Measurements from ENCODE around the gene C20orf204. TPM values are rescaled to one million over a fixed set of nuclear protein-coding genes. Genes with fewer than 3 reads are reported as not detected.

The C20orf204 gene
- total and polyA plus RNA-seq, 7 donors: under 0.01 to 1.7 (median 0.41) TPM; not detected in 2

GRCh38 chr20:64076061-64076997 lies 40.3 kb downstream of the C20orf204 start:
- TF ChIP-seq EP300 (IDR thresholded peaks at IDR 0.05): no peak
- TF ChIP-seq CTCF (IDR thresholded peaks at IDR 0.05): no peak
- no peak for TF ChIP-seq POLR2A (IDR thresholded peaks at IDR 0.05)
- no peak for TF ChIP-seq POLR2AphosphoS5 (IDR thresholded peaks at IDR 0.05)
- H3K4me3 ChIP-seq: peak overlapping the region in 2 of 4 donors; percentile 77 to 85
- peaks cover 0 to 26% (median 6%) of the 10 kb centered on the region in 4 donors for H3K36me3 ChIP-seq
- H3K4me1 ChIP-seq: peaks cover 0 to 16% (median 15%) of the 10 kb centered on the region in 4 donors
- no peak overlapping the region for H3K27ac ChIP-seq
- no peaks in the 10 kb centered on the region for H3K9me3 ChIP-seq
- no peaks in the 10 kb centered on the region for H3K27me3 ChIP-seq
- intact Hi-C loops (cut with DNase I): no loop called here
- 87 to 91% methylated on average over 22 of the region's 22 CpGs for WGBS, 2 donors
- no peak for DNase-seq

GRCh38 chr20:64077094-64077493 lies 41.1 kb downstream of the C20orf204 start:
- H3K4me3 ChIP-seq: peak overlapping the region in 3 of 4 donors; percentile 2 to 85 (median 77)

GRCh38 chr20:64077541-64077875 lies 41.5 kb downstream of the C20orf204 start:
- peaks cover 0 to 2% (median 0%) of the 10 kb centered on the region in 3 donors for H3K27me3 ChIP-seq
- H3K4me1 ChIP-seq: peaks cover 0 to 16% (median 15%) of the 10 kb centered on the region in 4 donors
- H3K27ac ChIP-seq: no peak overlapping the region
- peak overlapping the region in 3 of 4 donors; percentile 2 to 85 (median 77) for H3K4me3 ChIP-seq
- TF ChIP-seq POLR2AphosphoS5 (IDR thresholded peaks at IDR 0.05) (no peak), POLR2A (IDR thresholded peaks at IDR 0.05) (no peak), EP300 (IDR thresholded peaks at IDR 0.05) (no peak), CTCF (IDR thresholded peaks at IDR 0.05) (no peak)
- intact Hi-C loops (cut with DNase I): no loop called here
- DNase-seq: no peak
- no peaks in the 10 kb centered on the region for H3K9me3 ChIP-seq
- 45 to 59% methylated on average over 7 of the region's 7 CpGs for WGBS, 2 donors
- H3K36me3 ChIP-seq: peaks cover 0 to 15% (median 6%) of the 10 kb centered on the region in 4 donors

More at GRCh38 chr20:64077094-64077493, 41.1 kb downstream of the C20orf204 start:
- DNase-seq: no peak
- whole genome bisulfite sequencing, 2 donors: 49 to 75% methylated on average over 8 of the region's 8 CpGs
- TF ChIP-seq POLR2A (IDR thresholded peaks at IDR 0.05) (no peak), CTCF (IDR thresholded peaks at IDR 0.05) (no peak), POLR2AphosphoS5 (IDR thresholded peaks at IDR 0.05) (no peak), EP300 (IDR thresholded peaks at IDR 0.05) (no peak)
- no peak overlapping the region for H3K27ac ChIP-seq
- intact Hi-C loops (cut with DNase I): no loop called here
- H3K27me3 ChIP-seq: no peaks in the 10 kb centered on the region
- H3K9me3 ChIP-seq: no peaks in the 10 kb centered on the region
- peaks cover 0 to 16% (median 15%) of the 10 kb centered on the region in 4 donors for H3K4me1 ChIP-seq
- peaks cover 0 to 19% (median 6%) of the 10 kb centered on the region in 4 donors for H3K36me3 ChIP-seq

GRCh38 chr20:64077876-64078551 lies 42.0 kb downstream of the C20orf204 start:
- TF ChIP-seq POLR2A (IDR thresholded peaks at IDR 0.05) (no peak), CTCF (IDR thresholded peaks at IDR 0.05) (no peak), EP300 (IDR thresholded peaks at IDR 0.05) (no peak), POLR2AphosphoS5 (IDR thresholded peaks at IDR 0.05) (no peak)
- H3K4me1 ChIP-seq: peaks cover 0 to 20% (median 17%) of the 10 kb centered on the region in 4 donors
- intact Hi-C loops (cut with DNase I): no loop called here
- peak overlapping the region in 2 of 4 donors; percentile 15 to 73 for H3K27ac ChIP-seq
- no peaks in the 10 kb centered on the region for H3K9me3 ChIP-seq
- peak overlapping the region in 3 of 4 donors; percentile 63 to 85 (median 77) for H3K4me3 ChIP-seq
- peaks cover 0 to 7% (median 0%) of the 10 kb centered on the region in 3 donors for H3K27me3 ChIP-seq
- no peak for DNase-seq
- peaks cover 0 to 11% (median 6%) of the 10 kb centered on the region in 4 donors for H3K36me3 ChIP-seq
- WGBS, 2 donors: 36 to 39% methylated on average over 15 of the region's 15 CpGs

Data from sigmoid colon (tissue), 7 donors.